Keratinocyte (primary cell): ENCODE measurements around the gene FAM50B. TPM values are rescaled to one million over a fixed set of nuclear protein-coding genes. Genes with fewer than 3 reads are reported as not detected.

Source experiments
- DNase-seq: peaks from one replicate; pipeline ENCODE4 v3.0.0-alpha.2; 2011; ENCODE audit warnings: low read depth, missing footprints, low spot score
- FAIRE-seq: peaks from 2 replicates; lab custom pipeline; 2011; peaks lifted over from hg19 to GRCh38; lab: Jason Lieb, UNC
- H2AFZ ChIP-seq: 2 replicates; pipeline ENCODE4 v1.6.0; 2012; ENCODE audit warnings: low read length, control low read depth, inconsistent platforms; ENCODE audit not compliant: control insufficient read depth
- H3K27ac ChIP-seq: 2 replicates; pipeline ENCODE4 v1.5.1; 2011; ENCODE audit warnings: low read length; ENCODE audit not compliant: control insufficient read depth, insufficient read depth
- H3K27me3 ChIP-seq: 3 replicates; pipeline ENCODE4 v1.6.0; 2011; ENCODE audit warnings: low read length; ENCODE audit not compliant: control insufficient read depth, insufficient read depth; ENCODE audit errors: extremely low read depth
- H3K36me3 ChIP-seq, 2 experiments: 2 replicates in 1 of 2; 3 replicates in 1 of 2; pipeline ENCODE4 v1.5.1; 2011; ENCODE audit warnings: low read length in 2 of 2, mild to moderate bottlenecking in 1 of 2; ENCODE audit not compliant: control insufficient read depth in 2 of 2, insufficient read depth in 2 of 2; ENCODE audit errors: extremely low read depth in 1 of 2
- H3K4me1 ChIP-seq: 3 replicates; pipeline ENCODE4 v1.5.1; 2011; ENCODE audit warnings: low read length; ENCODE audit not compliant: control insufficient read depth, insufficient read depth; ENCODE audit errors: extremely low read depth
- H3K4me2 ChIP-seq: 3 replicates; pipeline ENCODE4 v1.6.0; 2011; ENCODE audit warnings: low read depth, low read length; ENCODE audit not compliant: control insufficient read depth, insufficient read depth; ENCODE audit errors: extremely low read depth
- H3K4me3 ChIP-seq, 3 experiments: fragments of 200-600 bp in 1 of 3; sonication (generic) in 1 of 3; 2 replicates in 2 of 3; 3 replicates in 1 of 3; pipeline ENCODE4 v1.5.1; 2011 to 2016; ENCODE audit warnings: low read length in 3 of 3, mild to moderate bottlenecking in 3 of 3, control low read depth in 2 of 3, inconsistent platforms in 1 of 3, low read depth in 1 of 3, mixed read lengths in 1 of 3, mixed run types in 1 of 3, moderate library complexity in 1 of 3; ENCODE audit not compliant: control insufficient read depth in 2 of 3, insufficient read depth in 2 of 3; ENCODE audit errors: extremely low read depth in 1 of 3
- H3K79me2 ChIP-seq: 2 replicates; pipeline ENCODE4 v1.6.0; 2012; ENCODE audit warnings: low read length; ENCODE audit not compliant: control insufficient read depth, insufficient read depth
- H3K9ac ChIP-seq: 3 replicates; pipeline ENCODE4 v1.6.0; 2011; ENCODE audit warnings: low read length; ENCODE audit not compliant: control insufficient read depth, insufficient read depth; ENCODE audit errors: extremely low read depth
- H3K9me1 ChIP-seq: 3 replicates; pipeline ENCODE4 v1.6.0; 2011; ENCODE audit warnings: low read length; ENCODE audit not compliant: control insufficient read depth, insufficient read depth; ENCODE audit errors: extremely low read depth
- H3K9me3 ChIP-seq: 2 replicates; pipeline ENCODE4 v1.5.1; 2012; ENCODE audit warnings: low read depth, low read length; ENCODE audit not compliant: control insufficient read depth
- H4K20me1 ChIP-seq: 3 replicates; pipeline ENCODE4 v1.6.0; 2011; ENCODE audit warnings: low read length; ENCODE audit not compliant: control insufficient read depth, insufficient read depth; ENCODE audit errors: extremely low read depth
- EZH2 ChIP-seq: IDR thresholded peaks from one replicate; pipeline ENCODE4 v1.6.1; 2012; ENCODE audit warnings: inconsistent platforms, mild to moderate bottlenecking, low read length, moderate library complexity
- dilution Hi-C: fragments of 300-500 bp; cut with MboI; formaldehyde crosslinking; loops from one replicate; pipeline ENCODE4 v1.7.0; 2020; ENCODE audit warnings: low sequenced_read_pairs; ENCODE audit not compliant: extremely low pct_ligation_motif_present
- polyA plus RNA-seq, 5 experiments: library from polyadenylated mRNA; depleted of rRNA in 3 of 5; stranded (reverse) in 3 of 5; stranded (forward) in 1 of 5; unstranded in 1 of 5; fragments of >200 nt; gene quantifications; 1 replicate in 1 of 5; 2 replicates in 3 of 5; 3 replicates in 1 of 5; pipeline versions ENCODE4 v1.2.1 to v1.2.3, GENCODE V29; 2011 to 2012; ENCODE audit warnings: missing spikeins in 2 of 5, low read depth in 1 of 5, low replicate concordance in 1 of 5
- TF ChIP-seq, protein P1 (sequence below), 3 experiments: IDR thresholded peaks in 1 of 3; conservative IDR thresholded peaks in 1 of 3; optimal IDR thresholded peaks in 1 of 3; 2 replicates in 2 of 3; 3 replicates in 1 of 3; pipeline versions ENCODE3 to v1.5.1; 2011; ENCODE audit warnings: low read length in 3 of 3, mild to moderate bottlenecking in 3 of 3, moderate library complexity in 2 of 3, control low read depth in 1 of 3, inconsistent platforms in 1 of 3; ENCODE audit not compliant: insufficient read depth in 2 of 3; ENCODE audit errors: extremely low read depth in 1 of 3

Gene FAM50B
- polyA plus RNA-seq, 1 donor (not counting 4 experiments of a cell fraction or from before 2014, with no cell fraction given) = 4.0 TPM

- peaks cover 17% of the 10 kb centered on the region for H3K4me1 ChIP-seq
- no peaks in the 10 kb centered on the region for H3K36me3 ChIP-seq
- dilution Hi-C loops = no loop called here
- no peak overlapping the region for H3K9ac ChIP-seq
- TF ChIP-seq, protein P1, sequence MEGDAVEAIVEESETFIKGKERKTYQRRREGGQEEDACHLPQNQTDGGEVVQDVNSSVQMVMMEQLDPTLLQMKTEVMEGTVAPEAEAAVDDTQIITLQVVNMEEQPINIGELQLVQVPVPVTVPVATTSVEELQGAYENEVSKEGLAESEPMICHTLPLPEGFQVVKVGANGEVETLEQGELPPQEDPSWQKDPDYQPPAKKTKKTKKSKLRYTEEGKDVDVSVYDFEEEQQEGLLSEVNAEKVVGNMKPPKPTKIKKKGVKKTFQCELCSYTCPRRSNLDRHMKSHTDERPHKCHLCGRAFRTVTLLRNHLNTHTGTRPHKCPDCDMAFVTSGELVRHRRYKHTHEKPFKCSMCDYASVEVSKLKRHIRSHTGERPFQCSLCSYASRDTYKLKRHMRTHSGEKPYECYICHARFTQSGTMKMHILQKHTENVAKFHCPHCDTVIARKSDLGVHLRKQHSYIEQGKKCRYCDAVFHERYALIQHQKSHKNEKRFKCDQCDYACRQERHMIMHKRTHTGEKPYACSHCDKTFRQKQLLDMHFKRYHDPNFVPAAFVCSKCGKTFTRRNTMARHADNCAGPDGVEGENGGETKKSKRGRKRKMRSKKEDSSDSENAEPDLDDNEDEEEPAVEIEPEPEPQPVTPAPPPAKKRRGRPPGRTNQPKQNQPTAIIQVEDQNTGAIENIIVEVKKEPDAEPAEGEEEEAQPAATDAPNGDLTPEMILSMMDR (optimal IDR thresholded peaks at IDR 0.05 in 1 of 3, IDR thresholded peaks at IDR 0.05 in 1 of 3, conservative IDR thresholded peaks at IDR 0.05 in 1 of 3; ENCODE audit: extremely low read depth in 1 of 3, insufficient read depth in 2 of 3, low read length in 3 of 3) = no peak
- H3K9me1 ChIP-seq = no peaks in the 10 kb centered on the region
- no peaks in the 10 kb centered on the region for H3K9me3 ChIP-seq
- H2AFZ ChIP-seq = no peak overlapping the region
- H3K79me2 ChIP-seq = no peaks in the 10 kb centered on the region
- no peak overlapping the region for H3K27ac ChIP-seq
- H3K27me3 ChIP-seq = peaks cover 3% of the 10 kb centered on the region
- no peak overlapping the region for H3K4me3 ChIP-seq
- H3K4me2 ChIP-seq = no peak overlapping the region
- H4K20me1 ChIP-seq = no peaks in the 10 kb centered on the region
- FAIRE-seq (no peak), DNase-seq (no peak)
Measured at GRCh38 chr6:3871515-3871914, 22.3 kb downstream of the FAM50B start.

DNA sequence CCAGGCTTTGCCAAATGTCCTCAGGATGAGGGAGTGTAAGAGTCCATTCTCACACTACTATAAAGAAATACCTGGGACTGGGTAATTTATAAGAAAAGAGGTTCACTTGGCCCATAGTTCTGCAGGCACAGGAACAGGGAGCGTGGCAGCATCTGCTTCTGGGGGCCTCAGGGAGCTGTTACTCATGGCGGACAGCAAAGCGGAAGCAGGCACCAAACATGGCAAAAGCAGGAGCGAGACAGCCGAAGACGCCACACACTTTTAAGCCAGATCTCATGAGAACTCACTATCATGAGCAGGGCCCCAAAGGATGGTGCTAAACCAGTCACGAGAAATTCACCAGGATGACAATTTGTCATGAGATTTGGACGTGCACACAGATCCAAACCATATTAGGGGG lies 22.8 kb downstream of the FAM50B start:
- Histone ChIP-seq H3K4me2 (no peak overlapping the region), H3K79me2 (no peaks in the 10 kb centered on the region), H3K9ac (no peak overlapping the region), H3K27ac (no peak overlapping the region), H4K20me1 (no peaks in the 10 kb centered on the region), H3K4me3 (no peak overlapping the region), H3K9me1 (no peaks in the 10 kb centered on the region), H3K9me3 (no peaks in the 10 kb centered on the region), H3K27me3 (peaks cover 3% of the 10 kb centered on the region), H3K36me3 (no peaks in the 10 kb centered on the region), H2AFZ (no peak overlapping the region), H3K4me1 (peaks cover 17% of the 10 kb centered on the region)
- FAIRE-seq = no peak
- TF ChIP-seq, protein P1 (optimal IDR thresholded peaks at IDR 0.05 in 1 of 3, IDR thresholded peaks at IDR 0.05 in 1 of 3, conservative IDR thresholded peaks at IDR 0.05 in 1 of 3; ENCODE audit: extremely low read depth in 1 of 3, insufficient read depth in 2 of 3, low read length in 3 of 3) = no peak
- TF ChIP-seq EZH2 = no peak
- dilution Hi-C loops = no loop called here
- no peak for DNase-seq
